ENCODE results near the gene FAM149B1.

FAM149B1 gene

GRCh38 chr10:73264423-73264822 lies 96.5 kb downstream of the FAM149B1 start:
- DNase-seq (ENCODE audit: low read depth in 1 of 2, low spot score in 1 of 2) = no peak

- no peak for DNase-seq (ENCODE audit: low read depth in 1 of 2, low spot score in 1 of 2)
Observed at GRCh38 chr10:73281097-73281496, 113.2 kb downstream of the FAM149B1 start.

GRCh38 chr10:73287441-73287840 lies 119.5 kb downstream of the FAM149B1 start:
- DNase-seq (ENCODE audit: low read depth in 1 of 2, low spot score in 1 of 2) = no peak

- no peak for DNase-seq (ENCODE audit: low read depth in 1 of 2, low spot score in 1 of 2)
Observed at GRCh38 chr10:73289958-73290357, 122.0 kb downstream of the FAM149B1 start.

GRCh38 chr10:73293461-73293860 lies 125.5 kb downstream of the FAM149B1 start:
- DNase-seq (ENCODE audit: low read depth in 1 of 2, low spot score in 1 of 2) = no peak

Data from activated T-helper 1 cell treated with anti-CD3 and anti-CD28 coated beads, Interleukin-2, amount 50 U/mL, for 16 hours (primary cell).